CD4-positive, alpha-beta T cell treated with Interleukin-1 beta for 1 hour (primary cell): Measurements from ENCODE around the gene DPCD.

Source experiments
- DNase-seq, 2 donors: peaks; one replicate each; pipeline ENCODE4 v3.0.0-alpha.2; 2020 to 2022

The DPCD gene

GRCh38 chr10:101567165-101568006, 20.7 kb upstream of the DPCD start:
- no peak for DNase-seq

DNA sequence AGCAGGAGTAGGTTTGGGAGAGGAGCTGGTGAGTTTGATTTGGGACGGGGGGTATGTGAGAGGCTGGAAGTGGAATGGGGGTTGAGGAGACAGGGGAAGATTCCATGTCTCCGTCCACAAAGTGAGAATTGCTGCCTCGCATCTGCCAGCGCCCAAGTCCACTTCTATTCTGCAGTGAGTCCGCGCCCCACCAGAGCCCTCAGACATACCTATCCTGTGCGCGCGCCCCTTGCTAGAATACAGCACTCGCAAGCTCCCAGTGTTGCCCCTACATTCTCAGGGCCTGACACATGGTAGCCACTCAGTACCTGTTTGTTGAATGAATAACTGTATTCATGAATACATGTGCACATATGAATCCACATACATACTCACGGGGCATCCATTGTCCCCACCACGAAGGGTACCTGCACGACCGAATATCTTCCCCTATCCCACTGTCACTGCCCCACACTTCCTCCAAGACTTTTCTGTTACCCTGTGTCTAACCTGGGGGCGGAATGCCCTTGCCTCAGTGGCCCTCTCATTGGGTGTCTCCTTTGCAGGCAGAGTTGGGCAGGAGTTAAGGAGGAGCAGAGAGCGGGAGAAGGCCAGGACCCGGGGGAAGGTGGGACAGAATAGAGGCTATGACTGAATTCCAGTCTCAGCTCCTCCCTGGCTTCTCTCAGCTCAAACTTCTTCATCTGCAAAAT, 19.9 kb upstream of the DPCD start:
- DNase-seq: no peak

DNA sequence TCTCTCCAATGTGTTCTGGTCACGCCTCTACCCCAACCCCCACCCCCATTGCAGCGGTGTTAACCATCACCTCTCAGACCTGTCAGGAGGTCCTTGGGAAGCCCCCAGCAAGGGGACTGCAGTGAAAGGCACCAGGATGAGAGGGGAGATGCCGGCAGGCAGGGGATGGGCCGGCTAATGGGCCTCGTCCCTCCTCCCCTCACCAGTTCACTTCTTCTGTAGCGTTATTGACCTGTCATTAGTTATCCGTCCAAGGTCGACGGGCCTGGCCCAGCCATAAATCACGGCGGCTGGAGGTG, 18.8 kb upstream of the DPCD start:
- no peak for DNase-seq

DNA sequence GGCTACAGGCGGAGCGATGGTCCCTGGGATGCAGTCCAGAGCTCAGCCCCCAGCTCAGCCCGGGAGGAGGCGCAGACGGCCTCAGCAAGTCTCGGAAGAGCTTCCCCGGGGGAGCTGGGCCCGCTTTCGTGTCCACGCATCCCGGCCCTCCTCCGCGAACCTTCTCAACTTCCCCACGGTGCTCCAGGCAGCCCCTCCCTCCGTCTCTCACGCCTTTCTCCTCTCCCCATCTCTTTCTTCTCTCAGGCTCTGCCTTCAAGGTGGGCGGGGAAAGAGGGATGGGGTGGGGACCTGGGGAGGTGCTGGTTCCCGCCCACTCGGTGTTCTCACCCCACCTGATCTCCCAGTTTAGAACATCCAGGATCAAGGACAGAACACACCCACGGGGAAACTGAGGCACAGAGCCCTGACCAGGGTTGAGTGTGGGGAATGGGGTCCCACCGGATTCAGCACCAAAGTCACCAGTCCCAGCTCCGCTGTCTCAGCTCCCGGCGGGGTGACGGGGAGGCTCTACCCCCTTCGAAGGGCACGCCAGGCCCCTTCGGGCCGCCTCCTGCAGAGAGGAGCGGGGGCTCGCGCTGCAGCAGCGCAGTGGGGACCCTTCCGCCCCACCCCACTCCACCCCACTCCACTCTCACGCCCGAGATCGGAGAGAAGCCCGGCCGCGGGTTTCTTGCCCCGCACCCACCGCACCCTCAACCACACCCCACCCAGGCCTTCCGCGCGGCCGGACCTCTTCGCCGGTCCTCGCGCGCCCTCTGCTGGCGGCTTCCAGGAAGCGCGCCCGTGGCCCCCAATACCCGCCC, 18.3 kb upstream of the DPCD start:
- peak; percentile 78 to 79 for DNase-seq

DNA sequence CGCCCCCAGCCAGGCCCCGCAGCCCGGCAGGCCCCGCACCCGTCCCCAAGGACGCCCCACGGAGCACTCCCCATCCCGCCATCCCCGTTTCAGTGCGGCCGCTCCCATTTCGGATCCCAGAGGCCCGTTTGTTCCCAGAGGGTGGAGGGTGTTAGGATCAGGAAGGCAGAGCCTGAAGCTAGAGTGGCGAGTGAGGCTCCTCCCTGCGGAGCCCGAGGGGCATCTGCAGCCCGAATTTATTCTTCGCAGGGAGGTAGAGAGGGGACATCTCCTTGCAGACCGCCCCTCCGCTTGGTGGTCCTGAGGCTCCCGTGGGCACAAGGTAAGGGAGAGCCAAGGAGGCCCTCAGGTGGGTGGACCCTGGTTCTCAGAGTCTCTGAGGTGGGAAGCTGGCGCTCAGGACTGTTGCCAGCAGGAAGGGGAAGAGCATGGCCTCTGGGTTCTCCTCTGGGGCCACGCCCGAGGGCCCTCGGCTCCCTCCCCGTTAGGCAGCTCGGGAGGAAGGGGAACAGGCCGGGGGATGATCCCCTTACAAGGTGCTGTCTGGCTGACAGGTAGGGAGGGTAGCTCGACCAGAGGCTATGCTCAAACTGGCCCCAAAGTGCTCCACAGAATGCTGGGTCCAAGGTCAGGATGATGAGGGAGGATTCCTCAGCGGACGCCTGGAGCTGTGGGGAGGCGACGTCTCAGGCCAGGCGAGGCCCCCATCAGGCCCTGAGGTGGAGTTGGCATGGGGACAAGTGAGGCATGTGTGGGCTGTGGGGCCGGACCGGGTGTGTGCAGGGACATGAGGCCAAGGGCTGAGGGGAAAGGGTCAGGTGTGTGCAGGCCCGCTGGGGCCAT, 17.5 kb upstream of the DPCD start:
- DNase-seq: no peak

DNA sequence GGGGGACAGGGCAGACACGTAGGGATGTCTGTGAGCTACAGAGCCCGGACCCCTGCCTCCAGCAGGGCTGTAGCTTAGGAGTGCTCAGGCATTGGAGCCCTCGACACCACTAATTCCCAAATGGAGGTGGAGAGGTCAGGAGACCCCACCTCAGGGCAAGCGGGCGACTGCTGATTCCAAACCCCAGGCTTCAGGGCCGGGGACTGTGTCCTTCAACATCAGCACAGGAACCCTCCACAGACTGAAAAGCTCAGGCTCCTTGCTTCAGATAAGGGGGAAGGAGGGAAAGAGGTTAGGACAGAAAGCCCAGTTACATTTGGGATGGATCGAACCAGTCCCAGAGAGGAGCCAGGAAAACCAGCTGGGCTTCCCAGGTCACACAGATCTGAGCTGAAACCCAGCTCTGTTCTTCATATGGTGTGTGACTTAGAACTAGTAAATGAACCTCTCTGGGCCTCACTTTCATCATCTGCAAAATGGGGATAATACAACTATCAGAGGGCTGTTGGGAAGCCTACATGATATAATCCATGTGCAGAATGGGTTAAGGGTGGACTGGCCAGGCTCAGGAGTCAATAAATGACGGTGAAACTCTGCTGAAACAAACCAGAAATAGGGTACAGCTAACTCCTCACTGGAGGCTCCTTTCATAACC, 16.7 kb upstream of the DPCD start:
- DNase-seq: no peak

- DNase-seq: no peak
Observed at GRCh38 chr10:101572126-101572525, 16.0 kb upstream of the DPCD start.

GRCh38 chr10:101572785-101573184, 15.3 kb upstream of the DPCD start:
- no peak for DNase-seq

- DNase-seq: no peak
Observed at GRCh38 chr10:101573885-101574753, 14.0 kb upstream of the DPCD start.

DNA sequence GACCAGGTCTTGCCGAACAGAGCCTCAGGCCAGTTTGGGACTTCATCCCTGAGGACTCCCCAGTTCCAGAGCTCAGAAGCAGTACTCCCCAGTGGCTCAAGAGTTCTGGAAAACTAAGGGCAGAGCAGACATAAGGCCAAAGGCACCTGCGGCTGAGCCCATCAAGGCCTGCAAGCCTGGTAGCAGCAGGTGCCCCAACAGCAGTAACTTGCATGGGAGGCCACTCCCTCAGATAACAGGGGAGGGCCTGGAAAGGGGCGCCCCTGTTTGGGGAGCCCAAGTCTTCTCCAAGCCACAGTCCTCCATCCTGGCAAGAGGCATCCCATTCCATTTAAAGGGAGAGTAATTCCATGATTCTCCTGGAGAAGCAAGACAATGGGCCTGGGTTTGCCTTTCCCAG, 13.0 kb upstream of the DPCD start:
- DNase-seq: no peak

GRCh38 chr10:101575580-101576210, 12.4 kb upstream of the DPCD start:
- DNase-seq: no peak

DNA sequence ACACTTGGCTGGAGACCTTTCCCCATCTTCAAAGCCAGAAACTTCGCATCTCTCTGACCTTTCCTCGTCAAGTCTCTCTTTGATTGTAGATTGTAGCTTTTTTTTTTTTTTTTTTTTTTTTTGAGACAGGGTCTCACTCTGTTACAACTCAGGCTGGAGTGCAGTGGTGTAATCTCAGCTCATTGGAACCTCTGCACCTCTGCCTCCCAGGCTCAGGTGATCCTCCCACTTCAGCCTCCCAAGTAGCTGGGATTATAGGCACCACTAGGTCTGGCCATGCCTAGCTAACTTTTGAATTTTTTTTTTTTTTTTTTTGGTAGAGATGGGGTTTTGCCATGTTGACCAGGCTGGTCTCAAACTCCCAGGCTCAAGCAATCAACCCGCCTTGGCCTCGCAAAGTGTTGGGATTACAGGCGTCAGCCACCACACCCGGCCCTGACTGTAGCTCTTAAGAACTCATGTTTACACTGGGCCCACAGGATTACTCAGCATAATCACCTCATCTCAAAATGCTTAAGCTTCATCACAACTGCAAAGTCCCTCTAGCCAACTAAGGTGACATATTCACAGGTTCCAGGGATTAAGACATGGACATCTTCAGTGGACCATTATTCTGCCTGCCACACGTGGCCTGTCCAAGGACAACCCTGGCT, 11.8 kb upstream of the DPCD start:
- no peak for DNase-seq

DNA sequence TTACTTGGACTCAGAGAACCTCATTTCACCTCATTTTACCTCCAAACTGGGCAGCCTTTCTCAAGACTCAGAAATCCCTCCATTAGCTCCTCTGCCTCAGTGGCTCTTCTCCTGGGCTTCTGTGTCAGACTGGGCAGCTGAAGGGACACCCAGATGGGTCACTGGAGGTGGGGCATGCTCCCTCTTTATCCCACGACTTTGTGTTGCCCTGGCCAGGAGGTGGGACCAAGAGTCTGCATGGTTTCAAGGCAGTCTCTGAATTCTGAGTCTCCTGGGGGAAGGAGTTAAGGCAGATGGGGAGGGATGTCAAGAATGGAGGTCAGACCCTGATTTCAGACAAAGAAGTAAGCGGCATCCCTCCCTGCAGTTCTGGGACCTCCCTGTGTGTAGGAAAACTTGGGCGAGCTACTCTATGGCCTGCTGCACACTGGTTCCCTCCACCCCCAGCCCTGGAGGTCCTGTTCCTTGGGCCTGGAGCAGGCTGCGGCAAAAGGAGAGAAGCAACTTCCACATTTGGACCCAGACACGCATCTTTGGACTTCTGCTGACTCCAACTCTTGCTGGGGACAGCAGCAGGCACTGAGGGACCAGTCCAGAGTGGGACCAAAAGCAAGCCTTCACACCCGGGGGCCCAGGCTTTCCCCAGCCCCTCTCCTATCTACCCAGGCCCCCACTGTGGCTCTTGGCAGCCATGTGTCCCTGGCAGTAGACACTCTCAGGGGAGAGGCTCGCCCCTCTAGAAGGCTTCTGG, 10.8 kb upstream of the DPCD start:
- DNase-seq: no peak

DNA sequence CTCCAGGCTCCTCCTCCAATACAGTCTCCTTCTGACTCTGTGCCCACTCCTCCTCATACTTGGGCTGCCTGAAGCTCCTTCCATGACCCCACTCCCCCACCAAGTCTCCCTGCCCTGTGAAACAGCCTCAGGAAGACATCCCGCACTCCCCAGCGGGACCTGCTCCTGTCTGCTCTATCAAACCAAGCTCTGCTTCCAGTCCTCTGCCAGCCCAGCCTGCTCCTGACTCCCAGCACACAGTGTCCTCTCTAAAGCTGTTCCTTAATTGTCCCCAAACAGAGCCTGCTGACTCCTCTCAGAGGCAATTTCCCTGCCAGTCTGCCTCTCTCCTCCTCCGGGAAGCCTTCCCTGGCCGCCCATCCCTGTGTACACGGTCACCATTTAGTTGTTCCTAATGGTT, 9.9 kb upstream of the DPCD start:
- DNase-seq: no peak

DNA sequence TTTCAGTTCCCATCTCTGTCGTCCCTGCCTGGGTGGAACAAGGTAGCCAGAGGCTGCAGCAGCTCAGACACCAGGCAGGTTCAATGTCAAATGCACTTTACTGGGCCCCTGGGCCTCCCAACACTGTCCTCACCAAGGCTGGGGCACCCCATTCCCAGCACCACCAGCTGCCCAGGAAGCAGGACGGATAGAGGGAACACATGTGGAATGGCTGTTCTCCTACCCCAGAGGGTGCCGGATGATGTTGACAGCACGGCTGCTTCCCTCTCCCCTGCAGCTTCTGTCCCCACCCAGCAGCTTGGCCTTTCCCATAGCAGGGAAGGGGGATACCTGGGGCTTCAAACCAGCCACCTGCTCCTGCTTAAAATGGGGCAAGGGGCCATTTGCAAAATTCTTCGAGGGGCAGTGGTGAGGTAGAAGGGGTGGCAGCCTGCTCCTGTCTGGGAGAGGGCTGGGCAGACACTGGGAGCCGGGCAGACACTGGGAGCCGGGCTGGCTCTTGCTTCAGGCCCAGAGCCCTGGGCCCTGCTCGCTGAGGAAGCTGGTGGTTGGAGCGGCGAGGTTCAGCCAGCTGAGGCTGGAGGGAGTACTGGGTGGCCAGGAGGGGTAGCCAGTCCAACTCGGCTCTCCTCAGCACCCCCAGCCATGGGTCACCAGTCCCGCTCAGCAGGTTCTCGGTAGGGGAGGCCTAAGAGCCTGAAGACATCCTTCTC, 9.2 kb upstream of the DPCD start:
- DNase-seq: no peak

DNA sequence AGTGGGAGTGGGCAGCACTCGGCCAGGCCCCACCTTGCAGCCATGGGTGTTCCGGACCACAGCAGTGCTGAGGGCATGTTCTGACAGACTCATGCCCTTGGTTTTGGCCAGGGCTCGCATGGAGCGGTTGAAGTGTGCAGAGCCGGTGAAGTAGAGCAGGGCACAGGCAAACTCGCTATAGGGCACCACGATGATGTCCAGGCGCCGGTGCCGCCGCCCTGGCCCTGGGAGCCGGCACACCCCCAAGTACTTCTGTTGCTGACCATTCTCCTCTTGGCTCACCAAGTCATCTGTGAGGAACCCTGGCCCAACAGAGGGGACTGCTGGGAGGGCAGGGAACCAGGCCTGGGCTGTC, 8.6 kb upstream of the DPCD start:
- no peak for DNase-seq

GRCh38 chr10:101580486-101581399, 7.4 kb upstream of the DPCD start:
- DNase-seq: no peak

DNA sequence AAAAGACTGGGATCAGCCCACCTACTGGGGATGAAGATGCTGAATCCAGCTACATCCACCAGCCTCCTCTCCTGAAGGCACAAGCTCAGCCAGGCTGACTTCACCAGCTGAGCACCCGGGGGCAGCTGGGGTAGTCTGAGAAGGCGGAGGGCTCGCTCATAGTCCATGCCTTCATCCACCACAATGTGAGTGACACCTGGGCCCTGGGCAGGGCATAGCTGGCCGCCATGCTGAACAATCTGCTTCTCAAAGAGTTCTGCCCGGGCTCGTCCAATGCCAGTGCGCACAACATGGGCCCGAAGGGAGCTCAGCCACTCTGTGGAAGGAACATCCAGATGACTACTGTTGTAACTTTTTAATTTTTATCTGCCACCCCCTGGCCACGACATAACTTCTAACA, 2.3 kb upstream of the DPCD start:
- DNase-seq: no peak
